HepG2 (cell line): ENCODE measurements around the gene WNT2B. TPM values are rescaled to one million over a fixed set of nuclear protein-coding genes. Genes with fewer than 3 reads are reported as not detected.

Experiments
- ATAC-seq: fragments of 200-7000 bp; cut with Tn5 transposase; 3 replicates; pipeline ENCODE4 v1.9.1; 2020; ENCODE audit warnings: mild to moderate bottlenecking, moderate library complexity
- BruUV-seq: library from RNA; stranded (reverse); fragments of 400-500 nt; replicated peaks from 2 replicates; lab custom pipeline; 2021; lab: Mats Ljungman, UMichigan
- CTCF ChIA-PET: fragments of 300-600 bp; formaldehyde crosslinking; extraction: SDS; loops from one replicate; lab custom pipeline; 2021; ENCODE audit warnings: low total read pairs, inconsistent platforms, low intra/inter-chr PET ratio; lab: Yijun Ruan, JAX
- POLR2A ChIA-PET: fragments of 350-600 bp; sonication (Branson Sonifier 250); formaldehyde crosslinking; loops from one replicate; lab custom pipeline; 2020; ENCODE audit warnings: antibody characterized with exemption, inconsistent platforms; lab: Yijun Ruan, JAX
- DNase-seq: peaks from one replicate; pipeline ENCODE4 v3.0.0-alpha.2; 2015; ENCODE audit warnings: low spot score
- FAIRE-seq: peaks from 3 replicates; lab custom pipeline; 2011; peaks lifted over from hg19 to GRCh38; lab: Jason Lieb, UNC
- H2AFZ ChIP-seq: one replicate; pipeline ENCODE4 v1.6.1; 2011; ENCODE audit warnings: low read length, inconsistent platforms
- H3K27ac ChIP-seq: fragments of 300-600 bp; 3 replicates; pipeline ENCODE4 v1.8.0; 2011; ENCODE audit warnings: mixed run types, mild to moderate bottlenecking, mixed read lengths, low read length, inconsistent platforms; ENCODE audit not compliant: insufficient read depth; ENCODE audit errors: extremely low read length
- H3K27me3 ChIP-seq, 2 experiments: fragments of 200-600 bp in 1 of 2; 2 replicates in 1 of 2; 3 replicates in 1 of 2; pipeline versions ENCODE4 v1.6.0 to v1.8.0; 2011; ENCODE audit warnings: low read length in 2 of 2, mild to moderate bottlenecking in 2 of 2, moderate library complexity in 2 of 2, inconsistent platforms in 1 of 2; ENCODE audit not compliant: insufficient read depth in 2 of 2, control insufficient read depth in 1 of 2
- H3K36me3 ChIP-seq, 2 experiments: fragments of 200-600 bp in 1 of 2; replicated peaks in 1 of 2; 2 replicates in 1 of 2; 3 replicates in 1 of 2; pipeline versions ENCODE4 v1.5.1 to v1.8.0; 2011; ENCODE audit warnings: low read length in 2 of 2, inconsistent platforms in 1 of 2; ENCODE audit not compliant: insufficient read depth in 2 of 2, control insufficient read depth in 1 of 2
- H3K4me1 ChIP-seq: 2 replicates; pipeline ENCODE4 v1.5.1; 2012; ENCODE audit warnings: low read length, inconsistent platforms; ENCODE audit not compliant: insufficient read depth
- H3K4me2 ChIP-seq: 2 replicates; pipeline ENCODE4 v1.6.0; 2011; ENCODE audit warnings: low read depth, low read length, inconsistent platforms
- H3K4me3 ChIP-seq, 3 experiments: fragments of 200-600 bp in 1 of 3; sonication (generic), shearing (Covaris generic) in 1 of 3; replicated peaks in 1 of 3; 2 replicates each; pipeline ENCODE4 v1.5.1; 2011 to 2016; ENCODE audit warnings: low read length in 3 of 3, inconsistent platforms in 2 of 3, low read depth in 2 of 3, mild to moderate bottlenecking in 2 of 3, control low read depth in 1 of 3, mixed read lengths in 1 of 3; ENCODE audit not compliant: insufficient read depth in 1 of 3
- H3K79me2 ChIP-seq: one replicate; pipeline ENCODE4 v1.6.1; 2011; ENCODE audit warnings: low read length, inconsistent platforms; ENCODE audit not compliant: insufficient read depth
- H3K9ac ChIP-seq: 2 replicates; pipeline ENCODE4 v1.6.0; 2011; ENCODE audit warnings: mild to moderate bottlenecking, low read depth, low read length, inconsistent platforms; ENCODE audit not compliant: insufficient read depth
- H3K9me3 ChIP-seq: 2 replicates; pipeline ENCODE4 v1.5.1; 2012; ENCODE audit warnings: mild to moderate bottlenecking, low read length
- H4K20me1 ChIP-seq: 2 replicates; pipeline ENCODE4 v1.6.0; 2011; ENCODE audit warnings: inconsistent platforms, mild to moderate bottlenecking, low read length, moderate library complexity; ENCODE audit not compliant: insufficient read depth
- ATF7-NPFF ChIP-seq: sonication (generic); formaldehyde crosslinking; IDR thresholded peaks from 2 replicates; pipeline ENCODE4 v1.8.1; 2023; ENCODE audit warnings: mild to moderate bottlenecking, low read depth, missing genetic modification reagents, moderate library complexity
- CBX2 ChIP-seq, 2 experiments: fragments of 200-600 bp in 1 of 2; sonication (generic); formaldehyde crosslinking in 1 of 2; IDR thresholded peaks; 2 replicates each; pipeline versions ENCODE4 v1.7.0 to v1.8.1; 2018 to 2022; ENCODE audit warnings: low read depth in 2 of 2, low read length in 1 of 2, mild to moderate bottlenecking in 1 of 2, missing genetic modification reagents in 1 of 2
- GATAD1 ChIP-seq: IDR thresholded peaks from 2 replicates; pipeline ENCODE4 v1.6.1; 2016; ENCODE audit warnings: missing genetic modification reagents, missing compliant biosample characterization
- MAZ ChIP-seq, 2 experiments: sonication (generic) in 1 of 2; formaldehyde crosslinking in 1 of 2; IDR thresholded peaks; 2 replicates each; pipeline versions ENCODE4 v1.5.0 to v1.6.1; 2012 to 2020; ENCODE audit warnings: low read depth in 2 of 2, mild to moderate bottlenecking in 2 of 2, borderline replicate concordance in 1 of 2, improper control_type of control experiment in 1 of 2, low read length in 1 of 2, missing genetic modification reagents in 1 of 2, moderate library complexity in 1 of 2
- MBD4 ChIP-seq: IDR thresholded peaks from 2 replicates; pipeline ENCODE4 v1.6.1; 2012; ENCODE audit warnings: low read length, inconsistent platforms, borderline replicate concordance
- MEIS2 ChIP-seq: sonication (generic); formaldehyde crosslinking; IDR thresholded peaks from 2 replicates; pipeline ENCODE4 v1.9.0; 2021; ENCODE audit warnings: mild to moderate bottlenecking, missing genetic modification reagents
- NR2F6 ChIP-seq, 2 experiments: IDR thresholded peaks; 2 replicates each; pipeline ENCODE4 v1.6.1; 2016; ENCODE audit warnings: antibody characterized with exemption in 1 of 2, mild to moderate bottlenecking in 1 of 2
- RARA ChIP-seq: IDR thresholded peaks from 2 replicates; pipeline ENCODE4 v1.6.1; 2016; ENCODE audit warnings: missing genetic modification reagents, missing compliant biosample characterization
- SIN3A ChIP-seq: IDR thresholded peaks from 2 replicates; pipeline ENCODE4 v1.6.1; 2011; ENCODE audit warnings: low read depth, mild to moderate bottlenecking, control low read depth, low read length, borderline replicate concordance
- TAF1 ChIP-seq: sonication (generic); formaldehyde crosslinking; IDR thresholded peaks from 2 replicates; pipeline ENCODE4 v1.4.0; 2020; ENCODE audit warnings: missing genetic modification reagents
- ZNF746 ChIP-seq: sonication (generic); formaldehyde crosslinking; IDR thresholded peaks from 2 replicates; pipeline ENCODE4 v1.8.0; 2022; ENCODE audit warnings: mild to moderate bottlenecking, missing genetic modification reagents
- WGBS: methylation state at CpG from one replicate; pipeline ENCODE4 v1.1.6; 2017; ENCODE audit warnings: low lambda C conversion rate; 5-methylcytosine and 5-hydroxymethylcytosine counted together
- in situ Hi-C: cut with HindIII; loops from 2 replicates; pipeline ENCODE4 v1.10.0; 2017; ENCODE audit warnings: low pct_unique_long_range_greater_than_20kb; ENCODE audit not compliant: extremely low pct_ligation_motif_present
- intact Hi-C: fragments of 100-400 bp; cut with micrococcal nuclease; formaldehyde crosslinking; loops from one replicate; pipeline ENCODE4 v1.10.0; 2022; ENCODE audit not compliant: unreplicated experiment
- polyA plus RNA-seq, 8 experiments: library from polyadenylated mRNA; depleted of rRNA in 3 of 8; stranded (reverse) in 7 of 8; unstranded in 1 of 8; fragments of >200 nt; fragmentation: Illumina TruSeq in 4 of 8; extraction: Trizol in 4 of 8; gene quantifications; 2 replicates each; pipeline versions ENCODE4 v1.2.1 to v1.2.3, GENCODE V29; 2011 to 2016; ENCODE audit warnings: low read depth in 4 of 8, missing spikeins in 1 of 8, mixed read lengths in 1 of 8; ENCODE audit not compliant: insufficient read depth in 1 of 8
- total RNA-seq, 5 experiments: library from RNA; depleted of rRNA; stranded (reverse); fragments of >200 nt; fragmentation: Illumina TruSeq; extraction: Trizol; gene quantifications; 2 replicates each; pipeline ENCODE4 v1.2.3, GENCODE V29; 2016; ENCODE audit warnings: low read depth in 1 of 5
- TF ChIP-seq, protein P1 (sequence below): IDR thresholded peaks from 2 replicates; pipeline ENCODE4 v1.6.1; 2016
- TF ChIP-seq, protein P2 (sequence below): sonication (generic); formaldehyde crosslinking; IDR thresholded peaks from 2 replicates; pipeline ENCODE4 v1.5.1; 2020; ENCODE audit warnings: missing genetic modification reagents, mild to moderate bottlenecking, borderline replicate concordance

WNT2B gene
- total and polyA plus RNA-seq, 2 of the 13 experiments (the other 11 are each of a cell fraction or from before 2014, with no cell fraction given), result 0.11 to 0.32 TPM

DNA sequence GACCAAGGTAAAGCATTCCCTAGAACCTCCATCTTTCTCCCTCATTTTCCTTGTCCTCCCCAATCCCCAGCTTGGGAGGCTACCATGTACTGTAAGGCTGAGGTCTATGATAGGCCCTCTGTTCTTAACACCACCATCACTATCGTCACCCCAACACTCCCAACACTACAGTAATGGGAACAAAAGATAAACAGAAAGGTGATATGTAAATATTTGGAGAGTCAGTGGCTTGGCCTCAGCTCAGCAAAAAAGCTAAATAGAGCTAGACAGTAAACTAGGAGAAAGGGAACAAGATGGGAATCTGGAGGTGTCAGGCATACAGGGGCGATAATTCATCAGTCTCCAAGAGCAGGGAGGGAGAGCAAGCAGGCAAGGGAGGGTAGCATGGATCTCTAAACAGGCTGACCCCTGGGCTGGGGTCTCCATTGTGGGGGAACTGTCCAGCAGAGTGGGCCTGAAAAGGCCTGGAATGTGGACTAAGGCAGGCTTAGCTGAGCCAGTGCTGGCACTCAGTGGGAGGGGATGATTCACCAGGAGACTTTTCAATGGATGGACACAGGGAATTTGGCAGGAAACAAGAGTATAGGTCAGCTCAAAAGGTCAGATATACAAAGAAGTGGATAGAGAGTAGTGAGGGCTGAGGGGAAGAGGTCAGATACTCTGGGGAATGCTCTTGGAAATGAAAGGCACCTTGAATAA, 6.7 kb downstream of the WNT2B start (continued):
- no peak for TF ChIP-seq ZNF746 (CRISPR knock-in tag)
- TF ChIP-seq SIN3A, result no peak
- TF ChIP-seq NR2F6 (IDR thresholded peaks at IDR 0.05), result peak; percentile 12; the same call in 1 of the 2 replicates
- TF ChIP-seq NR2F6 (CRISPR knock-in tag; IDR thresholded peaks at IDR 0.05), result no peak
- TF ChIP-seq, protein P1, sequence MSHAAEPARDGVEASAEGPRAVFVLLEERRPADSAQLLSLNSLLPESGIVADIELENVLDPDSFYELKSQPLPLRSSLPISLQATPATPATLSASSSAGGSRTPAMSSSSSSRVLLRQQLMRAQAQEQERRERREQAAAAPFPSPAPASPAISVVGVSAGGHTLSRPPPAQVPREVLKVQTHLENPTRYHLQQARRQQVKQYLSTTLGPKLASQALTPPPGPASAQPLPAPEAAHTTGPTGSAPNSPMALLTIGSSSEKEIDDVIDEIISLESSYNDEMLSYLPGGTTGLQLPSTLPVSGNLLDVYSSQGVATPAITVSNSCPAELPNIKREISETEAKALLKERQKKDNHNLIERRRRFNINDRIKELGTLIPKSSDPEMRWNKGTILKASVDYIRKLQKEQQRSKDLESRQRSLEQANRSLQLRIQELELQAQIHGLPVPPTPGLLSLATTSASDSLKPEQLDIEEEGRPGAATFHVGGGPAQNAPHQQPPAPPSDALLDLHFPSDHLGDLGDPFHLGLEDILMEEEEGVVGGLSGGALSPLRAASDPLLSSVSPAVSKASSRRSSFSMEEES (CRISPR knock-in tag), result no peak
- no peak for TF ChIP-seq MAZ (IDR thresholded peaks at IDR 0.05; ENCODE audit: borderline replicate concordance, low read depth, low read length)
- no peak for TF ChIP-seq MAZ (CRISPR knock-in tag; IDR thresholded peaks at IDR 0.05; ENCODE audit: low read depth)

DNA sequence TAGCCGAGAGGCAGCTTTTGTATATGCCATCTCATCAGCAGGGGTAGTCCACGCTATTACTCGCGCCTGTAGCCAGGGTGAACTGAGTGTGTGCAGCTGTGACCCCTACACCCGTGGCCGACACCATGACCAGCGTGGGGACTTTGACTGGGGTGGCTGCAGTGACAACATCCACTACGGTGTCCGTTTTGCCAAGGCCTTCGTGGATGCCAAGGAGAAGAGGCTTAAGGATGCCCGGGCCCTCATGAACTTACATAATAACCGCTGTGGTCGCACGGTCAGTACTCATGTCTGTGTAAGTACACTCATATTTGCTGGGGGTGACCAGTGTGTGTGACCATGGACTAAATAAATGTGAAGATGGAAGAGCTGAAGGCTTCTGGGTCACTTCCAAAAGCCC, 7.4 kb downstream of the WNT2B start:
- Histone ChIP-seq H3K4me3 (no peak overlapping the region), H3K27me3 (peaks cover 0 to 22% of the 10 kb centered on the region in 2 experiments; a peak in 2 of 5 replicates), H3K4me1 (peaks cover 8% of the 10 kb centered on the region), H3K9me3 (no peaks in the 10 kb centered on the region), H2AFZ (no peak overlapping the region), H3K27ac (no peak overlapping the region), H3K79me2 (no peaks in the 10 kb centered on the region), H3K36me3 (no peaks in the 10 kb centered on the region), H3K4me2 (no peak overlapping the region), H3K9ac (no peak overlapping the region), H4K20me1 (no peaks in the 10 kb centered on the region)
- ChIA-PET CTCF (no interaction called here), POLR2A (no interaction called here)
- ATAC-seq, result no peak
- no TSS peak for BruUV-seq
- TF ChIP-seq ATF7-NPFF (CRISPR knock-in tag) (no peak), CBX2 (IDR thresholded peaks at IDR 0.05; ENCODE audit: low read depth, low read length) (no peak), CBX2 (CRISPR knock-in tag; IDR thresholded peaks at IDR 0.05; ENCODE audit: low read depth) (no peak), TAF1 (CRISPR knock-in tag) (no peak), MBD4 (no peak), GATAD1 (no peak), RARA (CRISPR knock-in tag) (no peak), MEIS2 (CRISPR knock-in tag) (no peak)
- TF ChIP-seq, protein P2, sequence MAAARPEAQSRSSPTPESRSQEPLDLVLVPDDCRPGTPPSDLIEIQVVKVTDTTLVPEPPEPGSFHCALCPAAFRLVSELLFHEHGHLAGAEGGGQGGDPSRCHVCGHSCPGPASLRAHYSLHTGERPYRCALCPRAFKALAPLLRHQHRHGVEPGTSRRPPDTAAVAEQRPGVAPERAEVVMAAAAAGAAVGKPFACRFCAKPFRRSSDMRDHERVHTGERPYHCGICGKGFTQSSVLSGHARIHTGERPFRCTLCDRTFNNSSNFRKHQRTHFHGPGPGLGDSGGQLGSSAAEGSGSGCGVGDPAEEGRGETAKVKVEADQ, result no peak
- DNase-seq, result no peak
- in situ Hi-C loops (no loop called here), intact Hi-C loops (no loop called here)
- WGBS, result 78% methylated on average over 11 of the region's 14 CpGs
- no peak for FAIRE-seq
